HG03565 (cell line): Measurements from ENCODE around the gene ZNF444.
"Not testable (repeated sequence)": the region's sequence is repeated elsewhere in the genome, so short reads cannot be mapped to it uniquely, and the experiment has no call there.

ENCODE experiments used
- ATAC-seq: cut with Tn5 transposase; IDR thresholded peaks from one replicate; pipeline ENCODE4 v1.9.1; 2021; ENCODE audit warnings: mild to moderate bottlenecking, moderate library complexity; ENCODE audit not compliant: unreplicated experiment

Gene ZNF444

DNA sequence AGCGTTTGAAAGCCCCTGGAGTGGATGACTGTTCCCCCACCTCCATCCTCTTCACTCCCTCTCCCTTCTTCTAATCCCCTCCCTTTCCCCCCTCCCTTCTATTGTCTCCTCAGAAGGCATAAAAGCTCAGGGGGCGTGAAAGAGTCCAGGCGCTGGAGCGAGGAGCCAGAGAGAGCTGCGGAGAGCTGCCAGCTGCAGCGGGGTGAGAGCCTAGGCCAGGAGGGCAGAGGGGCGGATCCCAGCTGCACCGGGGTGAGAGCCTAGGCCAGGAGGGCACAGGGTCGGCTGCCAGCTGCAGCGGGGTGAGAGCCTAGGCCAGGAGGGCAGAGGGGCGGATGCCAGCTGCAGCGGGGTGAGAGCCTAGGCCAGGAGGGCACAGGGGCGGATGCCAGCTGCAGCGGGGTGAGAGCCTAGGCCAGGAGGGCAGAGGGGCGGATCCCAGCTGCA is 34.8 kb downstream of the ZNF444 start, which contains the start of gene GALP:
TSS of gene GALP (plus strand) at position 148 of the 447 bp plus-strand sequence. CDS start 1,101 bp downstream, outside the sequence.
- ATAC-seq, result not testable (repeated sequence)

DNA sequence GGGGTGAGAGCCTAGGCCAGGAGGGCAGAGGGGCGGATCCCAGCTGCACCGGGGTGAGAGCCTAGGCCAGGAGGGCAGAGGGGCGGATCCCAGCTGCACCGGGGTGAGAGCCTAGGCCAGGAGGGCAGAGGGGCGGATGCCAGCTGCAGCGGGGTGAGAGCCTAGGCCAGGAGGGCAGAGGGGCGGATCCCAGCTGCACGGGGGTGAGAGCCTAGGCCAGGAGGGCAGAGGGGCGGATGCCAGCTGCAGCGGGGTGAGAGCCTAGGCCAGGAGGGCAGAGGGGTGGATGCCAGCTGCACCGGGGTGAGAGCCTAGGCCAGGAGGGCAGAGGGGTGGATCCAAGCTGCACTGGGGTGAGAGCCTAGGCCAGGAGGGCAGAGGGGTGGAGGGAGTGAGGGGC is 35.2 kb downstream of the ZNF444 start:
- ATAC-seq, result not testable (repeated sequence)

DNA sequence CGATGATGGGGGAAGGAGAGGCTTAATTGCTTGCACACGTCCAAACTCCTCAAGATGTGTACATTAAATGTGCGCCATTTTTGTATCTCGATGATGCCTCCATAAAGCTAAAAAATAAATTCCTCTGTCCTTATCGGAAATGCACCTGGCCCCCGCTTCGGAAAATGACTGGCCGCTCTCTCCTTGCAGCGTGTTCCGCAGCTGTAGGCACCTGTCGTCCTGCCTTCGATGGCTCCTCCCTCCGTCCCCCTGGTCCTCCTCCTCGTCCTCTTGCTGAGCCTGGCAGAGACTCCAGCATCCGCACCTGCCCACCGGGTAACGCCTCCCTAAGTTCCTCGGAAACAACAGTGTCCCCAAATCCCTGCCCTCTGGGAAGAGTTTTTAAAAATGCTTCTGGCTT is 35.8 kb downstream of the ZNF444 start:
- ATAC-seq, result no peak

DNA sequence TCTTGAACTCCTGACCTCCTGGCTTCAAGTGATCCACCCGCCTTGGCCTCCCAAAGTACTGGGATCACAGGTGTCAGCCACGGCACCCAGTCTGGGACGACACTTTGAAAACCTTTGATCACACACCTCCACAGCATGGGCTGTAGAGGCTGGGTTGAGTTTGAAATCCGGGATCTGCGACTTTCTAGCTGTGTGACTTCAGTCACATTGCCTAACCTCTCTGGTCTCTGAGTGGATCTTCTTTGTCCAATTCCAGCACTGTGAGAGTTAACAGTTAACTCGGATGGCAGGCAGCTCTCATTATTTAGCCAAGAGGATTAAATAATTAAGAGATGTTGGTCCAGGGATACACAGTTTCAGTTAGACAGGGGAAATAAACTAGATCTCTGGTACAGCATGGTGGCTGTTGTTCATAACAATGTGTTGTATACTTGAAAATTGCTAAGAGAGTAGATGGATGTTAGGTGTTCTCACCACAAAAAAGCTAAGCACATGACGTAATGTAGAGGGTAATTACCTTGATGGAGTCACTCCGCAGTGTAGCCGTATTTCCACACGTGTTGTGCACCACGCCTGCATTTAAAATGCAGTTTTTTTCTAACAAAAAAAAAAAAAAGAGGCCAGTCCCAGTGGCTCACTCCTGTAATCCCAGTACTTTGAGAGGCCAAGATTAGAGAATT is 36.6 kb downstream of the ZNF444 start:
- ATAC-seq, result no peak

DNA sequence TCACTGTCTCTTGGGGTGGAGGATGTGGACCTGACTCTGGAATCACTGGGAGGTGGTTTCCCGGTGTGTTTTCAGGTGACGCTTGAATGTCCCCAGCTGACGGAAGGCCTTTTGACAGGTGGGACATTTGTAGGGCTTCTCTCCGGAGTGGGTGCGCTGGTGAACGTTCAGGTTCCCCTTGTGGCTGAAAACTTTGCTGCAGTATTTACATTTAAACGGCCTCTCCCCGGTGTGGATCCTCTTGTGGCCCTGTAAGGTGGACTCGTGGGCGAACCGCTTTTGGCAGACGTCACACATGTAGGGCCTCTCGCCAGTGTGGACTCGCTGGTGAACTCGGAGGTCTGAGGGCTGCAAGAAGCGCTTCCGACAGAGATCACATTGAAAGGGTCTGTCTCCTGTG is 48.7 kb downstream of the ZNF444 start:
- no peak for ATAC-seq

DNA sequence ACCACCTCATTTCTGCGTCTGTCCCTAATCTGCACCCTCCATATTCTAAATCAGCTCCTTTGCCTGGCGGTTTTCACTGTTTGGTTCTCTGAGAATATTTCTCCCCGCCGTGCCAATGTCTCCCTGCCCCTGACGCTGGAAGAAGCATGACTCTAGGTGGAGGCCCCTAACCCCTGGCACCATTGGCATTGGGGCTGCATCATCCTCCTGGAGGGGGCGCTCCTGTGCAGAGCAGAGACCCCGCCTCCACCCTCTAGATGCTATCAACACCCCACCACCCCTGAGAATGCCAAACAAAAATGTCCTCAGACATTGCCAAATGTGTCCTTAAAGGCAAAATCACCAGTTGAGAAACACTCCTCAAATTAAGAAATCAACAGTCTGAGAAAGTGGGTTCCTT is 50.0 kb downstream of the ZNF444 start:
- ATAC-seq, result no peak

DNA sequence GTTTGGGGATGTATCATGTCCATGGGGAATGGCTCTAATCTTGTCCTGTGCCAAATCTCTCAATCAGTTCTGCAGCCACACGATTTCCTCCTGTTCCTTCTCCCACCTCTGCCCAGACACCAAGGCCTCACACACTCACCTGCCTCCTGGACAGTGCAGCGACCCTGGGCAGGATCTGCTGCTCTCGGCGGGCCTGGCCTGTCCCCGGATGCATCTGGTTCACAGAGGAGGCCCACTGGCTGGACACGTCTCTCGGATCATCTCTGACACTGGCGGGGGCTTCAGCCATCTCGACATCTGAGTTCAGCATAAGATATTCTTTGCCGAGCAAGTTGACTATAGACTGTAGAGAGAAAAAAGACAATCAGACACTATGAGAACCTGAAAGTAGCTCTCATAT is 50.6 kb downstream of the ZNF444 start:
- no peak for ATAC-seq

DNA sequence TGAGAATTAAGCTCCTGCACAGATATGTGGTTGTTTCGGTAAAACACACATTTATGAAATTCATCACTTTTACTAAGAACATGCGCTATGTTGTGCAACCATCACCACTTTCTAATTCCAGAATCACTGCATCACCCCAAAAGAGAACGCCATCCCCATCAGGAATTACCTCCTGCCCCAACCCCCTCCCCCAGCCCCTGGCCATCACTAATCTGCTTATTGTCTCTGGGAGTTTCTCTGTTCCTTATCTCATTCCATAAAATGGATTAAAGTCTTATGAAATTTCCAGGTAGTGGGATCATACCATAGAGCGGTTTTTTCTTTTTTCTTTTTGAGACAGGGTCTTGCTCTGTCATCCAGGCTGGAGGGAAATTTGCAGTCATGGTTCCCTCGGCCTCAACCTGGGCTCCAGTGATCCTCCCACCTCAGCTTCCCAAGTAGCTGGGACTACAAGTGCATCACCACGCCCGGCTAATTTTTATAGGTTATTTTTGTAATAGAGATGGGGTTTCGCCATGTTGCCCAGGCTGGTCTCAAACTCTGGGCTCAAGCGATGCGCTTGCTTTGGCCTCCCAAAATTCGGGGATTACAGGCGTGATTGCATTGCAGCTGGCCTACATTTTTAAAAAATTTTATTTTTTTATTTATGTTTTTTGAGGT is 53.0 kb downstream of the ZNF444 start:
- ATAC-seq, result no peak

DNA sequence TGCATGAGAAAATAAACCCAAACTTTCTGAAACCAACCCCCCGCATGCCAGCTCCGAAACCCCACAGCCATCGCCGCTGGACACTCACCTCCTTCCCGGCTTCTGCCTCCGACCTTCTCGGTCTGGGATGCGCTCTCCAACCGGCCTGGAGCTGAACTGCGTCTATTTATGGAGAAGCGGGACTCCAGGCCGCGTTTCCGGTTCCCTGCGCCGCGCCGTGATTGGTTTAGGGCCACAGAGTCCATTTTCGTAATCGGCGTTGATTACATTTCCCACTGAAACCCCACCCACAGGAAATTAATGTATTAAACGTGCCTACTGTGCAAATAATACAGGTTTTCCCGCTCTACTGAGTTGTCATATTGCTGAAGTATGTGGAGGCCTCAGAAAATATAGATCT is 56.6 kb downstream of the ZNF444 start, which contains the start of gene ZSCAN5B:
TSS of gene ZSCAN5B (minus strand) at position 138 of the 400 bp plus-strand sequence. CDS start 4,731 bp downstream, outside the sequence.
- ATAC-seq, result not testable (repeated sequence)

DNA sequence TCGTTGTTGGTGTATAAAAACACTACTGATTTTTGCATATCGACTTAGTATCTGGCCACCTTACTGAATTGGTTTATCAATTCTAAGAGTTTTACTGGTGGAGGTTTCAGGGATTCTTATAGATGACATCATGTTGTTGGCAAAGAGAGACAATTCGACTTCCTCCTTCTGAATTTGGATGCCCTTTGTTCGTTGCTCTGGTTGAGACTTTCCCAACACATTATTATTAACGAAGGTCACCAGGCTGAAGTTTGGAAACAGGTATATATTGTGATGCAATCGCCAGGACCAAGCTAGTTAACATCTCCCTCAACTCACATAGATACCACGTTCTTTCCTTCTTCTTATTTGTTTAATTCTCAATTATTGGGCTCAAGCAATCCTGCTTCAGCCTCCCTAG is 58.6 kb downstream of the ZNF444 start:
- no peak for ATAC-seq

DNA sequence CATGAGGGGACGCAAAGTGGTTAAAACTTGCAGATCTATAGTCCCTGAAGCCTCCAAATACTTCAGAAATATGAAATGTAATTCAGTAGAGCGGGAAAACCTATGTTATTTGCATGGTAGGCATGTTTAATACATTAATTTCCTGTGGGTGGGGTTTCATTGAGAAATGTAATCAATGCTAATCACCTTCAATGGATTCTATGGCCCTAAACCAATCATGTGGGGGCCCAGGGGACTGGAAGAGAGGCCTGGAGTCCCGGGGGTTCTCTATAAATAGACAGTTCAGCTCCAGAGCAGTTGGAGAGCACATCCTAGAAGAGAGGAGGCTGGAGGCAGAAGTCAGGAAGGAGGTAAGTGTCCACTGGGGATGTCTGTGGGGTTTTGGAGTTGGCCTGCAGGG is 60.9 kb downstream of the ZNF444 start, which contains the start of gene ZSCAN5C:
TSS of gene ZSCAN5C (plus strand) at position 301 of the 400 bp plus-strand sequence. CDS start 3,641 bp downstream, outside the sequence.
- ATAC-seq, result no peak

DNA sequence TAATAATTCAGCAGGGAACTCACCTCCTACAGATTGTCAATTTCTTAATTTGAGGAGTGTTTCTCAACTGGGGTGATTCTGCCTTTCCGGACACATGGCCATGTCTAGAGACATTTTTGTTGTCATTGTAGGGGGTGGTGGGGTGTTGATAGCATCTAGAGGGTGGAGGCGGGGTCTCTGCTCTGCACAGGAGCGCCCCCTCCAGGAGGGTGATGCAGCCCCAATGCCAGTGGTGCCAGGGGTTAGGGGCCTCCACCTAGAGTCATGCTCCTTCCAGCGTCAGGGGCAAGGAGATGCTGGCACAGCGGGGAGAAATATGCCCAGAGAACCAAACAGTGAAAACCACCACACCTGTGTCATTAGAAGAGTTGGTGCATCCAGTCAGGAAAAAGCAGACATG is 66.5 kb downstream of the ZNF444 start:
- ATAC-seq, result not testable (repeated sequence)

DNA sequence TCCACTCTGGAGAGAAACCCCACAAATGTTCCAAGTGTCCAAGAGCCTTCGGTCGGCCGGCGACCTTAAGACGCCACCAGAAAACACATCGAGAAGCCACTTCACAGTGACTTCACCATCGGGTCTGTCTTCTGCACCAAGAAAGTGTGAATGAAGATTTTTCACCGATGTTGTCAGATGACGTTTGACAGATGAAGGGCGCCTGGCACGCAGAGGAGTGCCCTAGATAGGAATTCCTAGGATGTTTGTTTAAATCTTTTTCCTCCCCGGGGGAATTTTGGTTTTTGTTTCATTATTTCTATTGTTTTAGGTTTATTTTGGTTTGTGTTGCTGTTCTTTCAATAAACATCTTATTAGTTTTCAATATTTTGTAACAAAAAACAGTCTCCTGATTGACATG is 68.0 kb downstream of the ZNF444 start:
- ATAC-seq, result no peak

DNA sequence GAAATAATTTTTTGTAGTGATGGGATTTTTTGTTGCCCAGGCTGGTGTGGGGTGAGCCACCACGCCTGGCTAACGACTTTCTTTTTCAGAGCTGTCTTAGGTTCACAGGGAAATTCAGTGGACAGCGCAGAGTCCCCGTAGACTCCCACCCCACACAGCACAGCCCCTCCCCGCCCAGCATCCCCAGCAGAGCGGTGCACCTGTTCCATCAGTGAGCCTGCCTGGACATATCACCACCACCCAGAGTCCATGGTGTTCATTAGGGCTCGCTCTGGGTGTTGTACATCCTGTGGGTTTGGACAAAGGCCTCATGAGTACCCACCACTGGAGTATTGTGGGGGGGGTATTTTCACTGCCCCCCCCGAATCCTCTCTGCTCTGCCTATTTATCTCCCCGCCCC is 68.9 kb downstream of the ZNF444 start:
- not testable (repeated sequence) for ATAC-seq
